ENCODE results near the gene BANP.

DNA sequence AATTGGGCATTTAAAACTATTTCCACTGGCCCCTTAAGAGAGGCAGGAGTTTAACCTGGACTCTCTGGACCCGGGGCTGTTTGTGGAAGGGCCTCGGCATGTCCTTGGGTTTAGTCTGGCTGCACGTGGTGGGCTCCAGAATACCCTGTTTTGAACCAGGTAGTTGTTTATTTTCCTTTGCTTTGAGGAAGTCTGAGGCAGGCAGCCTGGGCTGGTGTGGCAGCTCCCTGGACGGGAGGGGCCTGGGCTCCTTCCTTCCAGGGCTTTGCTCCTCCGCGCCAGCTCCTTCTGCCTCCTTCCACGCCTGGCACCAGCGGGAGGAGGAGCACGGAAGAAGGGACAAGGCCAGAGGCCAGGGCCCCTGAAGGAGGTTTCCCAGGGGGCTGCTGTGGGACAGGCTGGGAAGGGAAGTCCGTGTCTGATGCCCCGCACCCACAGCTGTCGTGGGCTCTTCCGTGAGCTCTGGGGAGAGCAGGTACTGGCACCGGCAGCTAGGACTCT is 15.5 kb downstream of the BANP start:
- TF ChIP-seq, protein P1, sequence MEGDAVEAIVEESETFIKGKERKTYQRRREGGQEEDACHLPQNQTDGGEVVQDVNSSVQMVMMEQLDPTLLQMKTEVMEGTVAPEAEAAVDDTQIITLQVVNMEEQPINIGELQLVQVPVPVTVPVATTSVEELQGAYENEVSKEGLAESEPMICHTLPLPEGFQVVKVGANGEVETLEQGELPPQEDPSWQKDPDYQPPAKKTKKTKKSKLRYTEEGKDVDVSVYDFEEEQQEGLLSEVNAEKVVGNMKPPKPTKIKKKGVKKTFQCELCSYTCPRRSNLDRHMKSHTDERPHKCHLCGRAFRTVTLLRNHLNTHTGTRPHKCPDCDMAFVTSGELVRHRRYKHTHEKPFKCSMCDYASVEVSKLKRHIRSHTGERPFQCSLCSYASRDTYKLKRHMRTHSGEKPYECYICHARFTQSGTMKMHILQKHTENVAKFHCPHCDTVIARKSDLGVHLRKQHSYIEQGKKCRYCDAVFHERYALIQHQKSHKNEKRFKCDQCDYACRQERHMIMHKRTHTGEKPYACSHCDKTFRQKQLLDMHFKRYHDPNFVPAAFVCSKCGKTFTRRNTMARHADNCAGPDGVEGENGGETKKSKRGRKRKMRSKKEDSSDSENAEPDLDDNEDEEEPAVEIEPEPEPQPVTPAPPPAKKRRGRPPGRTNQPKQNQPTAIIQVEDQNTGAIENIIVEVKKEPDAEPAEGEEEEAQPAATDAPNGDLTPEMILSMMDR (IDR thresholded peaks at IDR 0.05): no peak
- TF ChIP-seq POLR2AphosphoS5 (IDR thresholded peaks at IDR 0.05; ENCODE audit: insufficient read depth in 1 of 2, low read depth in 1 of 2): no peak
